Left ventricle myocardium superior (tissue), 1 donor: ENCODE measurements around the gene BAD. TPM values are rescaled to one million over a fixed set of nuclear protein-coding genes. Genes with fewer than 3 reads are reported as not detected.

ENCODE experiments used
- ATAC-seq: fragments of 200-7000 bp; cut with Tn5 transposase; one replicate; pipeline ENCODE4 v1.9.1; 2020; ENCODE audit warnings: mild to moderate bottlenecking, moderate library complexity
- DNase-seq: peaks from one replicate; pipeline ENCODE4 v3.0.0-alpha.2; 2020
- intact Hi-C: fragments of 100-400 bp; cut with micrococcal nuclease; formaldehyde crosslinking; loops from one replicate; pipeline ENCODE4 v1.11.0; 2022
- total RNA-seq: library from RNA; stranded (reverse); fragmentation: NEBNext Ultra II Directional; extraction: Animal tissue kit (Norgen Biotek cat#: 25700); gene quantifications from one replicate; pipeline ENCODE4 v1.2.1, GENCODE V29; 2021
- donor health status: DM: no; HTN: yes; CAD: no; lungs with severe emphysema.

Gene BAD
- total RNA-seq, 1 donor from 2014 or later, result 98.7 TPM

DNA sequence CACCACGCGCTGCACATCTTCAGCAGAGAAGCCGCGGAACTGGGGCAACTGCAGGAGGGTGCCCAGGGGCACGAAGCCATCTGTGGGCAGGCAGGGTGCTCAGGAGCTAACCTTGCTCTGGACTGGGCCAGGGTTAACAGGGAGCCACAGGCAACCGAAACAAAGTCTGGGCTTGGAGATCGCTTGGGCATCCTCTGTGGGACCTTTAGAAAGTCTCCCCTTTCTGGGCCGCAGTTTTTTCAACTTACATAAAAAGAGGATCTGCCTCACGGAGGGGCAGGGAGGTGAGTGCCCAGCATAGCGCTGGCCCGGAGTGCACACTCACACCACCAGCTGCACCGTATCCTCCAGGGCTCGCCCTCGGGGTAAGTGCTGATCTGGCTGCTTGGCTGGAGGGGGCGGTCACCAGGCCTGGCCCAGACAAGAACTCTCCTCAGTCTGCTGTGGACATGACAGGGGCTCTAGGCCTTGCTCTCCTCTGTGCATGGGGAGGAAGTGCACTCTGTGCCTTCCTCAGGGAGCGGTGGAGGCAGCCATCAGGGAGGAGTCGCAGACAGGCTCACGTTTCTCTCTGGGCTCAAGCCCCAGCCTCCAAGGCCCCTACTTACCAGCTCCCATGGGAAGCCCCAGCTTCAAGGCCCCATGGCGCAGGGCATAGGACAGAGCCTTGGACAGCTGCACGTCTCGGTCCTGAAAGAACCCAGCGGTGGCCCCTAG lies 59.4 kb downstream of the BAD start:
- DNase-seq, result no peak
- intact Hi-C loops, result no loop called here
- no peak for ATAC-seq

DNA sequence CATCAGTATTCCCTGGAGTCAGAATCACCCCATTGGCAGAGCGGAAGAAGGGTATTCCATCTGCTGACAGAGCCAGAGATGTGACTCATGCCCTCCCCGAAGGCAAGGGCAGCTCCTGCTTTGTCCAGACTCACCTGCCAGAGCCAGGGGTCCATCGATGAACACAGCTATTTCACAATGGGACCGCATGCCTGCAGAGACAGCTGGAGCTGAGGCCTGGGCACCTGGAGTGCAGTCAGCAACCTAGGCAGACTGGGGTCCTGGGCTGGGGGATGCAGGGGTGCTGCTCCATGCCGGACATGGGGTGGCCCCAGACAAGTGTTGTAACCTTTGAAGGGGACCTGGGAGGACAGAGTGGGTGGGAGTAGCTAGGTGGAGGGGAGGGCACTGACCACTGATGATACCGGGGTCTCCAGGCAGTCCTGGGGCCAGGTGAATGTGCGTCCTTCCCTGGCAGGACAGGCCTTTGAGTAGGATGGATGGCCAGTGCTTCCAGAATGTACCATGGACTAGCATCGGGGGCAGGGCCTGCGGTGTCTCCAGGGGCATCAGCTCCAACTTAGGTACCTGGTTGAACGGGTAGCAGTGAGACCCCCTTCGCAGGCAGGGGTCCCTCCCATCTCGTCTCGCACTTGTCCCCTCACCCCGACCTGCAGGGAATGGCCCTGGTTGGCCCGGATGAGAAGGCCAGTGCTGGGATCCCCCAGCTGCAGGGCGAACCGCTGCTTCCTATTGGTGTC lies 60.1 kb downstream of the BAD start:
- no peak for DNase-seq
- ATAC-seq, result no peak
- intact Hi-C loops, result no loop called here

DNA sequence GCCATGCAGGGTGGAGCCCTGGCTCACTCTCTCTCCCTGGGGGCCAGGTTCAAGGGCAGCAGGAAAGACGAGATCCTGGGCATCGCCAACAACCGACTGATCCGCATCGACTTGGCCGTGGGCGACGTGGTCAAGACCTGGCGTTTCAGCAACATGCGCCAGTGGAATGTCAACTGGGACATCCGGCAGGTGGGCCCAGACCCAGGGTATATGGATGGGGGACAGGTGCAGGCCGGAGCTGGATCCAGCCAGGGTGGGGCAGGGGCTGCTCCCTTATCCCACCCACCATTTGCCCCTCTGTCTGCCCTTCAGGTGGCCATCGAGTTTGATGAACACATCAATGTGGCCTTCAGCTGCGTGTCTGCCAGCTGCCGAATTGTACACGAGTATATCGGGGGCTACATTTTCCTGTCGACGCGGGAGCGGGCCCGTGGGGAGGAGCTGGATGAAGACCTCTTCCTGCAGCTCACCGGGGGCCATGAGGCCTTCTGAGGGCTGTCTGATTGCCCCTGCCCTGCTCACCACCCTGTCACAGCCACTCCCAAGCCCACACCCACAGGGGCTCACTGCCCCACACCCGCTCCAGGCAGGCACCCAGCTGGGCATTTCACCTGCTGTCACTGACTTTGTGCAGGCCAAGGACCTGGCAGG lies 61.3 kb downstream of the BAD start:
- DNase-seq (peak; percentile 41), ATAC-seq (no peak)
- intact Hi-C loops, result no loop called here

DNA sequence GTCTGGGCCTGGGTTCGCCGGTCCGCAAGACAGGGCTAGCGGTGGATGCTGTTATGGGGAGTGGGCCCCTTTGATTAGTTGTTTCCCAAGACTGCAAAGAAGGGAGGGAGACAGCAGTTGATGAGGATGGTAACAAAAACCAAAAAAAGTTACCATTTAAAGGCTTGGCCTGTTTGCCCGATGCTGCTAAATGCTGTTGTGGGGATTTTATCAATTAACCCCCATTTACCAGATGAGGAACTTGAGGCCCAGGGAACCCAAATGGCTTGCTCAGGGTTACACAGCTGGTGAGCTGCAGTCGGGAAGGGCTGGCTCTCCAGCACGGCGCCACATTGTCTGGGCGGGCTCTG lies 61.8 kb downstream of the BAD start:
- no peak for ATAC-seq
- intact Hi-C loops, result no loop called here
- no peak for DNase-seq

DNA sequence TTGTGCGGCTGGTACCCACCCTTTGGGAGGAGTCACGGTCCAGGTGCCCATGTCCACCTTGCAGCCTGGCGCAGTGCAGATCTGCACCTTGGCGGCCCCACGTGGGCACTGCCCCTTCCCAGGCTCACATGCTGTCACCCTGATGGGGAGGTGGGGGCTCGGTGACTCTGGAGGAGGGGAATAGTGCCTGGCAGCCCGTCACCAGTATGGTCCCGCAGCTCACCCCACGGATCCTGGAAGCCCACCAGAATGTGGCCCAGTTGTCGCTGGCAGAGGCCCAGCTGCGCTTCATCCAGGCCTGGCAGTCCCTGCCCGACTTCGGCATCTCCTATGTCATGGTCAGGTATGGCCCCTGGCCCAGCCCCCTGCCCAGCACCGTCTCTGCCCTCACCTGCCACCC lies 63.7 kb downstream of the BAD start:
- intact Hi-C loops, result no loop called here
- DNase-seq, result no peak

DNA sequence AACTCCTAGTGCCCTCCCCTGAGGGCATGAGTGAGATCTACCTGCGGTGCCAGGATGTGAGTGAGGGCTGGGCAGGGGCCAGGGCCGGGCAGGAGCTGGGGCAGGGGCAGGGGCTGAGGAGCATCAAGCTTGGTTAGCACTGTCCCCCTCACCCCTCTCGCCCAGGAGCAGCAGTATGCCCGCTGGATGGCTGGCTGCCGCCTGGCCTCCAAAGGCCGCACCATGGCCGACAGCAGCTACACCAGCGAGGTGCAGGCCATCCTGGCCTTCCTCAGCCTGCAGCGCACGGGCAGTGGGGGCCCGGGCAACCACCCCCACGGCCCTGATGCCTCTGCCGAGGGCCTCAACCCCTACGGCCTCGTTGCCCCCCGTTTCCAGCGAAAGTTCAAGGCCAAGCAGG lies 64.2 kb downstream of the BAD start:
- ATAC-seq (no peak), DNase-seq (no peak)
- intact Hi-C loops, result no loop called here

More for the DNA sequence above, 63.7 kb downstream of the BAD start:
- ATAC-seq, result no peak

Other genes with a start within 250 kb of the BAD start
- gene FLRT1, start 248.7 kb downstream of the BAD start, total RNA-seq, result 0.45 TPM
- gene MACROD1, start 118.6 kb downstream of the BAD start, total RNA-seq, result 139 TPM
- gene STIP1, start 98.5 kb downstream of the BAD start, total RNA-seq, result 127 TPM
- 6.9 TPM for gene FERMT3, start 77.9 kb downstream of the BAD start, total RNA-seq
- gene TRPT1, start 58.5 kb downstream of the BAD start, total RNA-seq, result 84.9 TPM
- 73.9 TPM for gene NUDT22, start 58.4 kb downstream of the BAD start, total RNA-seq
- gene DNAJC4, start 54.1 kb downstream of the BAD start, total RNA-seq, result 59.1 TPM
- gene VEGFB, start 50.1 kb downstream of the BAD start, total RNA-seq, result 305 TPM
- 50.0 TPM for gene FKBP2, start 43.6 kb downstream of the BAD start, total RNA-seq
- 132 TPM for gene PPP1R14B, start 37.7 kb downstream of the BAD start, total RNA-seq
- gene PLCB3, start 33.1 kb downstream of the BAD start, total RNA-seq, result 12.0 TPM
- gene GPR137, start 1.2 kb upstream of the BAD start, total RNA-seq, result 33.6 TPM
- gene KCNK4, start 6.6 kb upstream of the BAD start, total RNA-seq, result not detected
- gene CATSPERZ, start 15.7 kb upstream of the BAD start, total RNA-seq, result not detected
- 256 TPM for gene ESRRA, start 20.9 kb upstream of the BAD start, total RNA-seq
- gene TRMT112, start 32.9 kb upstream of the BAD start, total RNA-seq, result 83.4 TPM
- gene PRDX5, start 33.5 kb upstream of the BAD start, total RNA-seq, result 362 TPM
- gene CCDC88B, start 55.5 kb upstream of the BAD start, total RNA-seq, result 7.2 TPM
- 15.1 TPM for gene RPS6KA4, start 74.5 kb upstream of the BAD start, total RNA-seq